GM12874 (cell line): ENCODE measurements around the gene RPRD2.

Source experiments
- CTCF ChIP-seq: IDR thresholded peaks from 2 replicates; pipeline ENCODE4 v1.5.1; 2011; ENCODE audit warnings: low read depth, mild to moderate bottlenecking, control low read depth, low read length, moderate library complexity; ENCODE audit not compliant: insufficient read depth

Gene RPRD2

GRCh38 chr1:150397392-150398032 is 33.6 kb downstream of the RPRD2 start:
- no peak for TF ChIP-seq CTCF

GRCh38 chr1:150404465-150404864 is 40.5 kb downstream of the RPRD2 start:
- no peak for TF ChIP-seq CTCF

GRCh38 chr1:150405660-150406059 is 41.7 kb downstream of the RPRD2 start:
- no peak for TF ChIP-seq CTCF

- TF ChIP-seq CTCF = no peak
Observed at GRCh38 chr1:150406483-150406882, 42.5 kb downstream of the RPRD2 start.

- TF ChIP-seq CTCF = no peak
Observed at GRCh38 chr1:150407330-150407729, 43.4 kb downstream of the RPRD2 start.

- TF ChIP-seq CTCF = no peak
Observed at GRCh38 chr1:150408800-150409199, 44.9 kb downstream of the RPRD2 start.

- TF ChIP-seq CTCF = no peak
Observed at GRCh38 chr1:150409504-150410362, 45.8 kb downstream of the RPRD2 start.
